Measurements from ENCODE around the gene EZH2.
A peak's percentile ranks its signal among the peaks of the same experiment; 100 is the strongest.

The EZH2 gene

DNA sequence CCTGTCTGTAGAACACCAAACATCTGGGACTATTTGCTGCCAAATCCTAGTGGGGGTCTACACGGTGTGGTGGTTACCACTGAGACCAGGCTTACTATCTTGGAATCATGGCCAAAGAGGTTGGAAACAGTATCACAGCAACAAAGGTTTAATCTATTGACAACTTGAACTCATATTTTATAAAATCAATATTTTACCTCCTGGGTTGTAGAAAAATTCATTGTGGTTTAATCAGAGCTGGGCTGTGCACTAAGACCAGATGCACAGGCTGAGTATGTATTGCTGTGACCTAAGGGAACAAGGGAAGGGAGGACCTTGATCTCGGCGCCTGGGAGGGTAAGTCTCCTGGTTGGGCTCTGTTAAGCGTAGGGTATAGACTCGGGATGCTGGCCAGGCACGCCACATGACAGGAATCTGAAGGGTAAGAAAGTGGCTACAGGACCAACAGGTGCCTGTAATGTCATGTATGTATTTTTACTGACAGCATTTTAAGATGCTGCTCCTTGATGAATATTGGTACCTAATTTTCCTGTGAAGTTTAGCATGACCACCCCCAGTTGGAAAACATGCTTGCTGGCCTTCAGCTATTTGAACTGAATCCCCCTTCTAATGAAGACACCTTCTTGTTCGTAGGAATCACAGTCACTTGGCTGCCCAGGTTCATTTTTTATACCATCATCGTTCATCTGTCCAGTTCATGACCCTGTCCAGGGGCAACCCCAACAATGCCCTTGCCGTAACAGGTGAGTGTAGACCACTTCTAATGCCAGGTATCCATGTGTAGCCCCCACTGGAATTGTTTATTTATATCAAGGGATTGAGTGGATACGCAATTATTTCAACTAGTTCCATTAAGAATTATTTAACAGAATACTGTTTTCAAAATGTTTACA lies 79.5 kb downstream of the EZH2 start:
- DNase-seq = no peak

DNA sequence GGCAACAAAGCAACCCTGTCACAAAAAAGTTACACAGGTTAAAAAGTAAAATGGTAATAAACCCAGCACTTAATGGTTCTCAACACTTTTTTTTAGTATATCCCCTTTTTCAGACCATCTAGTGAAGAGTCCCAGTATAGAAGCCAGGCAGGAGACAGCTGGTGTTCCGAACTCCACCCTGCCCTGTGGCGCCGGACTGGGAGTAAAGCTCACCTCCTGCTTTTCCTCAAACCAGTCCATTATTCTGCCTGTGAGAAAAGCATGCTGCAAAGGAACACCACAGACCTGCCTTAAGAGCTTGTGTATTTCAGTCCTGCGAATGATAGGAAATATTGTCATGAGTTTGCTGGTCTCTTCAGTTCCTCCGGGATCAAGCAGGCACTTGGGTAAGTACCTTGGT lies 81.0 kb downstream of the EZH2 start:
- no peak for DNase-seq

DNA sequence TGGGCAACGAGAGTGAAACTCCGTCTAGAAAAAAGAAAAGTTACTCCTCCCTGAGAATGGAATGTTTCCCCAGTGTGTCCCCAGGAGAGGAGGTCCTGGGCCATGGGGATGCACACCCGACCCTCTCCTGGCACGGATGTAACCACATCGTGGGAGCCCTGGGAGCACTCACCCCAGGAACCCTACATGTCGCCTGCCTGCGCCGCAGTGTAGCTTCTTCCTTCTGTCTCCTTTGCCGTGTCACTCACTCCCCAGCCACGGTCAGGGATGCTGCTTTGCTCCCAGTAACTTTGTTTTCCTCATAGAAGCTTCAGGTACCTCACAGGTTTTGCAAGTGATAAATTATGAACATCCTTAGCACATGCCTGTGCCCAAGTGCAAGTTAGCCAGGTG lies 82.0 kb downstream of the EZH2 start:
- DNase-seq = no peak

DNA sequence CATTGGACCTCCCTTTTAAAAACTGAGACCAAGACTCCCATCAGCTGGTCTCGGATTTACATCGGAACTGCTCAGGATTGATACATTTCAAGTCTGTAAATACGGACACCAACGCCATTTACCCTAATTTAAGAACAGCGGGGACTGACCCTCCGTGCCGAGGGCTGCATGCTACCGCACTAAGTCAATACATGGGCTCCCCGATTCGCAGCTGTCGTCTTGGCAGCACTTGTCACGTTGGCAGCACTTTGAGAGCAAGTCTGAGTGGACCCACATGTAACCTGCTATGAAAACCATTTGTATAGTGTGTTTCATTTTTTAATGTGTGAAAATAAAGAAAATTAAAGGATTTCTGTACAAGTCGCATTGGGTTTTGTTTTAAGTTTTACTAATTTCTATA lies 83.4 kb downstream of the EZH2 start:
- DNase-seq = no peak

DNA sequence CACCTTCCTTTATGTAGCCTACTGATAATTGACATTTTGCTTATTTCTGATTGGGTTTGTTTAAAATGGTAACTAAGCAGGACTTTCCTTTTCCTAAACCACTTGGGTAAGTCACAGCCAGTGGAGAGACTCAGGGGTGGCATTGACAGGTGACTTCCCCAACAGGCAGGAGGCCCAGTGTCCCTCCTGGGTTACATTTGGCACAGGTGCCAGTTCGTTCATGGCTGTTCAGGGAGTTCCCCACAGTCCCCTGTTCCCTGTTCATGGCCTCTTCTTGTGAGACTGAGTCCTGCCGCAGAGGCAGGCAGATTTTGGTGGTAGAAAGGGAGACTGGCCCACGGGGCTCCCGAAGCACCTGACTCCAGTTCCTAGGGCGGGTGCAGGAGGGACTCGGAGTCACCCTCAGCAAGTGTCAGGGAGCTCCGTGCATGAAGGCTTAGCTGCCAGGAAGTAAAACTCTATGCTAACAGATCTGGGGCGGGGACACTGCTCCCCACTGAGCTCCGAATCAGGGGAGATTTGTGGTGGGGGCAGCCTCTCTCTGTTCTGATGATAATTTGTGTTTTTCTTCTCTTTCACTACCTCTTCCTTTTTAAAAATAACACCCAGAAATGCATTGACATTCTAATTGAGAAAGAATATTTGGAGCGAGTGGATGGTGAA lies 84.1 kb downstream of the EZH2 start:
- no peak for DNase-seq

DNA sequence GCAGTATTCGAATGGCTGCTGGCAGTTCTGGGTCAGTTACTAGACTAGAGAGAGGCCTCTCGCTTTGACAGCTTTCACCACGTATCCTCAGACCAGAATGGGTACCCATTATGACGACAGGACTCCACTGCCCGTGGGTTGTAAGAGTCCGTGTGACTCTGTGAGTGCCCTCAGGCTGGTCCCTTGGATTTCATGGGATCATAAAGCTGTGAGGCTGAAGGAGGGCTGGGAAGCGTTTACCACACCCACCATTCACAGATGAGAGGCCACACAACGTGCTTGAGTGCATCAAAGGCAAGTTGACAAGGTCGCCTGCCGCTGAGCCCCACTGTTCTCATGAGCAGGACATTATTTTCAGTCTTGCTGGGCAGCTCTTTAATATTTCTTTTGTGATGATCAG lies 87.2 kb downstream of the EZH2 start:
- DNase-seq = no peak

DNA sequence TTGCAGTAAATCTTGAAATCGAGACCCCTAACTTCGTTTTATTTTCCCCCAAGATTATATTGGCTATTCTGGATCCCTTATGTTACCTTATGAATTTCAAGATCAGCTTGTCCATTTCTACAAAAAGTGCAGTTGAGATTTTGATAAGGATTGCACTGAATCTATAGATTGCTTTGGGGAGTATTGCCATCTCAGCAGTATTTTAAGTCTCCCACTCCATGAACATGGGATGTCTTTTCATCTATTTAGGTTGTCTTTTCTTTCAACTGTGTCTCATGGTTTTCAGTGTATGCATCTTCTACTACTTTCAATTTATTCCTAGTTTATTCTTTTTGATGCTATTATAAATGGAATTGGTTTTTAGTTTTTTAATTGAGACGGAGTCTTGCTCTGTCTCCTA lies 89.6 kb downstream of the EZH2 start:
- DNase-seq = no peak

DNA sequence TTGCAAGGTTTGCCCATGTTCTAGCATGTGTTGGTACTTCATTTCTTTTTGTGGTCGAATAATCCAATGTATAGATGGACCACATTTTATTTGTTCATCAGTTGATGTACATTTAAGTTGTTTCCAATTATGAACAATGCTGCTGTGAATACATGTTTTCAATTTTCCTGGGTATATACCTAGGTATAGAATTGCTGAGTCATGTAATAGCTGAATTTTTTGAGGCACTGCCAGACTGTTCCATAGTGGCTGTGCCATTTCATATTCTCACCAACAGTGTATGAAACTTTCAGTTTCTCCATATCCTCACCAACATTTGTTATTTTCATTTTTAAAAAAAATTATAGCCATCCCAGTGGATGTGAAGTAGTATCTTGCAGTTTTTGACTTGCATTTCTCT lies 90.5 kb downstream of the EZH2 start:
- no peak for DNase-seq

DNA sequence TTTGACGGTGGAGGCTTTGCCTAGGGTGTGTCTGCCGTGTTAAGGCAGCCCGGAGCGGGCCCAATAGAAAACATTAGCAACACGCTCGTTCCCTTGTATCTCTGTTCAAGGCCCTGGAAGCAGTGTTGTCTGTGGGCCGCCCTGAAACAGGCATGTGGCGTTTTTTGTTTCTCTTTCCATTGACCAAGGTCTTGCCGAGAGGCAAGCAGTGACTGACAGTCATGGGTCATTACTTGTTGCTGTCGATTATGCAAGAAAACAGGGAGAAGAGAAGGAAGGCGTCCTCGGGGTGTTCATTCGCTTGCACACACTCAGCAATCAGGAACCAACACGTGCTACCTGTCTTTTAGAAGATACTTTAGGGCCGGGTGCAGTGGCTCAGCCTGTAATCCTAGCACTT lies 92.5 kb downstream of the EZH2 start:
- no peak for DNase-seq

DNA sequence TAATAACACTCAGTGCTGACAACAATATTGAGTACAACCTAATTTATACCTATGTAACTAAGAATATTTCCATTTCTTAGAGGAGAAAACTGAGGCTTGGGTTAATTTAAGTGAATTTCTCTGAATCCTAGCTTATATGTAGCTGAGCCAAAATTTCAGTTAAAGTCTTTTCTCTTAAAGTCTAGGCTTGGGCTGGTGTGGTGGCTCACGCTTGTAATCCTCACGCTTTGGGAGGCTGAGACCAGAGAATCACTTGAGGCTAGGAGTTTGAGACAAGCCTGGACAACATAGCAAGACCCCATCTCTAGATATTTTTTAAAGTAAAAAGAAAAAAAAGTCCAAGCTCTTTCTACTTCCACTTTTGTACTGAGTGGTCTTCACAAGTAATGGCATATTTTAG lies 93.2 kb downstream of the EZH2 start:
- DNase-seq = no peak

DNA sequence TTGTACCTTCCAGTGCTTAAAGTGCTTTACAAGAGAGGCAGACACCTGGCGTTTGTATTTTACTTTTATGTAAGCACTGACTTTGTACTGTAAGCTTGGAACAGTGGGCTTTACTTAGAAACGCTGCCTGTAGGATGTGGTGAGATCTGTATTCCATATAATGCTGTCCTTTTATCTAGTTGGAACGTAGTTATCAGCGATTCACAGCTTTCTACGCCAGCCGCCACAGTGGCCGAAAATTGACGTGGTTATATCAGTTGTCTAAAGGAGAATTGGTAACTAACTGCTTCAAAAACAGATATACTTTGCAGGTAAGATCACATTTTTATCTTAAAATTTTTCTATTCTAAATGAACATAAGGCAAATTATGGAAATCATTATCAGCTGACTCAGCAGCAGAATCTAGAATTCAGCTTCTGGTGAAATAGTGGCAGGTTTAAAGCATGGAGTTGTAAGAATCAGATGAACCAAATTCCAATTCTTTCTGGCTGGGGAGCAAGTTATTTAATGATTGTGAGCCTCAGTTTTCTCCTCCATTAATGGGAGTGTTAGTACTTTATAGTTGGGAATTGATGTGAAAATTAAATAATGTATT lies 93.9 kb downstream of the EZH2 start:
- peak; percentile 85 for DNase-seq

DNA sequence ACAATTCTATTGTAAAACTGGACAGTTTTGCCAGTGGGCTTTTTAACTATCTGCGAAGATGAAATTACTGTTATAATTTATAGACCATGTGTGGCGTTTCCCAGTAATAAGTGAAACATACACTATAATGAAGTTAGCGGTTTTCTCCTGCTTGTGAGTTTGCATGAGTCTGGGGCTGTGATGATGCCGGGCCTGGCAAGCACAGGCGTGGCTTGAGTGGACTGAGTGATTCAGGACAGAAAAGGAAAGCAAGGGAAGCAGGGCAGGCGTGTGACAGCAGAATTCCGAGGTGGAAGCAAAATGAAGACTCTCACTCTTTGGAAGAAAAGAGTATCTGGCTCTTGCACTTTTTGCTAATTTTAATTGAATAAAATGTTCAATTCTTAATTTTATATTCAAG lies 94.9 kb downstream of the EZH2 start:
- no peak for DNase-seq

DNA sequence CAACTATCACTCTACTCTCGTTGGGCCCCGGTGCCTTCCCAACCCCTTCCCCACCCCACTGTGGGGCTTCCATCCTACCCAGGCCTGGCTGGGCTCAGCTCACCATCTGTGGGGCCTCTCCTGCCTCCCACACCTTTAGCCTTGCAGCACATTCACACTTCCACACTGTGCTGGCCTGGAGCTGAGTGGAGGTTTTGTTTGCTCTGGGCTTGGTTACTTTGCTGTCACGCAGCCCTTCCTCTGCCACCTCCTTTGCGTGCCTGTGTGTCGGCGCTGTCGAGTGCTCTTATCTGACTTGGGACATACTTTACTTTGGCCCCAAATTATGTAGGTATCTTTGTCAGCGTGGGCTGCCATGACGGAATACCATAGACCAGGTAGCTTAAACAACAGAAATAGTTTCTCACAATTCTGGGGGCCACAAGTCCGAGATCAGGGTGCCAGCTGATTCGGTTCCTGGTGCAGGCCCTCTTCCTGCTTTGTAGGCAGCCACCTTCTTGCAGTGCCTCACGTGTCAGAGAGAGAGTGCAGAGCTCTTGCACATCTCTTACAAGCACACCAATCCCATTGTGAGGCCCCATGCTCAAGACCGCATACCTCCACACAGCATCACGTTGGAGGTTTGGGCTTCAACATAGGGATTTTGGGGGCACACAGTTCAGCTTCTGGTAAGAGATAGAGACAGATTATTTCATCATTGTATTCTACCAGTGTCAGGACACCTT lies 96.4 kb downstream of the EZH2 start:
- no peak for DNase-seq

DNA sequence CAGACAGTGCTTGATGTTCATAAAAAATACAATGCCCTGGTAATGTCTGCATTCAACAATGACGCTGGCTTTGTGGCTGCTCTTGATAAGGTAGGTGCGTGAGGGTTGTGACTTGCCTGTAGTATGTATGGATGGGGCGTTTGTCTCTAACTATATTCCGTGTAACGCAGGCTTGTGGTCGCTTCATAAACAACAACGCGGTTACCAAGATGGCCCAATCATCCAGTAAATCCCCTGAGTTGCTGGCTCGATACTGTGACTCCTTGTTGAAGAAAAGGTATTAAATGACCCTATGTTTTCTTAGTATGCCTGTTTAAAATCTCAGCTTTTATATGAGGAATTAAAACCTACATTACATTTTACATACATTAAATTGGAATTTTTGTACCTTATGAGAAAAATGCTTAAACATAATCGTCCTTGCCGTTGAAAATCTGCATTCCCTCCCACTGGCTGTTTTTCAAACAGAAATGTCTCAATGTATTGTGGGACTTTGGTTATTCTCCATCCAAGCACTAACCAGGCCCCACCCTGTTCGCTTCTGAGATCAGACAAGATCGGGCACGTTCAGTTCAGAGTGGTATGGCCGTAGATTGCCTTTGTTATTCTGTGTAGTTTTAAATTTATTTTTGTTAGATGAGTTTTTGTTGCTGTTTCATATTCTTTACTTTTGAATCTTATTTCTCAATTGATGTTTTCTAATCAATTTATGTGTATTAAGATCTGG lies 100.1 kb downstream of the EZH2 start:
- DNase-seq = no peak

DNA sequence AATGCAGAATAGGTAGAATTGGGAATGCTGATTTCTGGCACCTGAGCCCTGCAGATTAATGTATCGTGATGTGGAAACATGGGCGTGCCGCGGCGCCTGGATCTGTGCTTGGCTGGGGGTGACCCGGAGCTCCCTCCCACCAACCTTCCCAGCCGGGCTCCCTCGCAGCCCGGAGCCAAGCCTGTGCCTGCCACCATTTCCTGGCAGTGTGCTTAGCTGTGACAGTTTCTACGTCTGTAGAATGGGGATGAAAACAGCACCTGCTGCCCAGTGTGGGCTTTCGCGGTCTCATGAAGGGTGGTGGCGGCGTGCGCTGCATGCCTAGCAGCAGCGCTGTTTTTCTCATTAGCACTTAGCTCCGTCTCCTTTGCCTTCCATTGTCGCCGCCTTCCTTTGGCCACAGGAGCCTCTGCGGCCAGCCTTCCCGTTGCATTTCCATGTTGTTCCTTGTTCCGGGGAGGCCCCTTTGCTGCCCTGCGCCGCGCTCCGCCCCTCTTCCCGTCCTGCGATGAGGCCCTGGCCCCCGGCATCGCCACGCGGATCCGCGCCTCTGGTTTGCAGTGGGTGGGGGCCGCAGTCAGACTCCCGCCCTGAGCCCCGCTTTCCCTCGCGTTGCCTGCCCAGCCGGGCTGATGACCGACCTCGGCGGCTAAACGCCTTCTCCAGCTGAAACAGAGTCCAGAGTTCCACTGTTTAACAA lies 101.2 kb downstream of the EZH2 start:
- DNase-seq = no peak

DNA sequence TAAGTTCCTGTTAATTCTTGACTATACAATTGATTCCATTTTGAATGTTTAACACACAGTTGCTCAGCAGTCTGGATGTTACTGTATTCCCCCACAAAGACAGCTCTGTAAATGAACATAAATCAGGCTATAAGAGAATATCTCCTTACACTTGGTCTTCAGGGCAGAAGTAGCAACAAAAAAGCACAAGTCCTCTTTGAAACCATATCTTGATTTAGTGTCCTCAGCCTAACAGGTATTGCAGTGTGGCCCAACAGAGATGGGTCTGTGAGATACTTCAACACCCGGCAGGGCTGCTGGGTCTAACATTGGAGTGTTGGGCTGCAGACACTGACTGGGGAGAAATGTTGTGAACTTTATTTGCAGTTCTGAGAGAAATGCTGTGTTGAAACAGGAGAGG lies 109.6 kb downstream of the EZH2 start:
- DNase-seq = no peak

DNA sequence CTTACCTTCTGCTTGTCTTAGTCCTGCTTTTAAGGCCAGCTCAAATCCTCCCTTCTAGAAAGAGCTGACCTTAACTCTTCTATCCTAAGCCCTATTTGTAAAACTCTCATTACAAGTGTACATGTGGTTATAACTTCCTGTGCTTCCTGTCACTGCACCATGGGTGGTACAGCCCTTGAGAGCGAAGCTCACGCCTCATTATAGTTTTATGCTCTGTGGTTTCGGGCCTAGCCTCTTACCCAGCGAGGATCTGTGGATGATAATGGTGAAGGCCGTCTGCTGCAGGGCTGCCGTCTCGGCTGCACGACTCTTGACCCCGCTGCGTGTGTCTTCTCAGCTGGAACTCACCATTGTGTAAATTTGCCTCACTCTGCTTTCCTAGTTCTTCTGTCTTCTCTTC lies 110.8 kb downstream of the EZH2 start:
- peak; percentile 60 for DNase-seq

DNA sequence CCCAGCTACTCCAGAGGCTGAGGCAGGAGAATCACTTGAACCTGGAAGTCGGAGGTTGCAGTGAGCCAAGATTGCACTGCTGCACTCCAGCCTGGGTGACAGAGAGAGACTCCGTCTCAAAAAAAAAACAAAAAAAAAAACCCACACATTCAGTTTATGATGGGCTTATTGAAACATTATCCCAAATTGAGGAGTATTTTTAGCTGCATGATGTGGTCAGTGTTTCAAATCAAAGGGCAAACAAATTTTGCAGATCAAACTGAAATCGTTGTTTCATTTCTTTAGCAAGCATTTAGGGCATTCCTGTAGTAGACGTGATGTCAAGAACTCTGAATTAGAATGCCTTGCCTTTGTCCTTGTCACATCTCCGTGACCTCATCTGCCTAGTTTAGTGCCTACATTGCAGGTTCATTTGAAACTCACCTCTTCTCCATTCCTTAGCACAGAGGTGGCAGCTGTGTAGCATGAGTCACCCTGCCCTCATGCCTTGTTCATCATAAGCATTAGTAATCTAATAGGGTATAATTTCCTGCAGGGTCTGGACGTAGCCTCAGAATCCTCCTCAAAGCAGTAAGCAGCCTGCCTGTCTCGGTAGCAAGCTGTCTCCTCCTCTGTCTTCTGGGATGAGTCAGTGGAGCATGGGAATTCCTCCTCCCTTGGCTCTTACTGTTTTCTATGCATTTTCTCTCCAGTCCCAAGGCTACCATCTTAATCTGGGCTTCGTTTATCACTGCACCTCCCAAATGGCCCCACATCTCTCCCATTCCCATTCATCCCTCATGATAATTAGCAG lies 111.6 kb downstream of the EZH2 start:
- no peak for DNase-seq

DNA sequence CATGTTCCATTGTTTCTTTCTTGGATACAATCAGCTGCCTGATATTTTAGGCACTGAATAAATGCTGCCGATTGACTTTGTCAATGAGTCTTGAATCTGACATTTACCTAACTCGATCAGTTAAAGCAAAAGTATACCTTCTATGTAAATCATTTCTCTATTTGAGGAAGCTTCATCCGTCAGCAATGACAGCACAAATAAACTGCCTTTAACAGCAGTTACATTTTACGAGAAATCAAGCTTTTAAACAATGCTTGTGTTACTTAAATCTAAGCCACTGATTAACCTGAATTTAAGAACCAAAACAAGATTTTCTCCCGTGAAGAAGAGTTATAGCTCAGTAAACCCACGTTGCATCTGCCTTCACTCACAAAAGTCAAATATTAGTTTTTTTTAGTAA lies 114.1 kb downstream of the EZH2 start:
- no peak for DNase-seq

DNA sequence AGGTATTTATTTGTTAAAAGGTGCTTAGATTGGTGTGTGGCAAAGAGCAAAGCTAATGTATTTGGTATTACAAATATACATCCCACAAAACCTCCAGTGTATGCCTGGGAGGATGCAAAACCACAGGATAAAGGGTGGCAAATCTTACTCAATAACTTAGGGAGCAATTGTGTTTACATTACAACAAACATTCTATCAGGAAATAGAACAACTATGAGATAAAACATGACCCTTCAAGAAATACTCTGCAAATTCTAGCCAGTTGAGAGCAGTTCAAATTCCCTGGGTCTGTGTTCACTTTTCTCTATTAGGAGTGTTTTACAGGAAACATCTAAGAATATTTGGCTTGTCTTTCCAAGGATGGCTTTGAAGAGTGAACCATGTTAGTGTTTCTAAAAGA lies 120.5 kb downstream of the EZH2 start:
- DNase-seq = no peak
